Muscle layer of duodenum (tissue), 2 donors: ENCODE results near the gene OR2V1.
"Not testable (repeated sequence)": the region's sequence is repeated elsewhere in the genome, so short reads cannot be mapped to it uniquely, and the experiment has no call there.

Experiments used
- H3K27ac ChIP-seq: one replicate; pipeline ENCODE4 v1.7.0; 2013; ENCODE audit warnings: mild to moderate bottlenecking, low read length
- H3K27me3 ChIP-seq: one replicate; pipeline ENCODE4 v1.7.0; 2013; ENCODE audit warnings: low read depth, mild to moderate bottlenecking, control low read depth, low read length
- H3K36me3 ChIP-seq, 2 donors: one replicate each; pipeline ENCODE4 v1.7.0; 2013; ENCODE audit warnings: low read length in 2 of 2, control low read depth in 1 of 2, mild to moderate bottlenecking in 1 of 2; ENCODE audit not compliant: insufficient read depth in 2 of 2, control insufficient read depth in 1 of 2
- H3K4me1 ChIP-seq, 2 donors: one replicate each; pipeline ENCODE4 v1.7.0; 2013; ENCODE audit warnings: low read length in 2 of 2, mild to moderate bottlenecking in 2 of 2, control low read depth in 1 of 2, moderate library complexity in 1 of 2; ENCODE audit not compliant: insufficient read depth in 2 of 2, control insufficient read depth in 1 of 2
- H3K4me3 ChIP-seq, 2 donors: one replicate each; pipeline ENCODE4 v1.7.0; 2013; ENCODE audit warnings: low read length in 2 of 2, low read depth in 1 of 2, mild to moderate bottlenecking in 1 of 2
- H3K9me3 ChIP-seq, 2 donors: one replicate each; pipeline ENCODE4 v1.7.0; 2013; ENCODE audit warnings: low read length in 2 of 2, control low read depth in 1 of 2, mild to moderate bottlenecking in 1 of 2; ENCODE audit not compliant: control insufficient read depth in 1 of 2
- donor health status: healthy.

OR2V1 gene

DNA sequence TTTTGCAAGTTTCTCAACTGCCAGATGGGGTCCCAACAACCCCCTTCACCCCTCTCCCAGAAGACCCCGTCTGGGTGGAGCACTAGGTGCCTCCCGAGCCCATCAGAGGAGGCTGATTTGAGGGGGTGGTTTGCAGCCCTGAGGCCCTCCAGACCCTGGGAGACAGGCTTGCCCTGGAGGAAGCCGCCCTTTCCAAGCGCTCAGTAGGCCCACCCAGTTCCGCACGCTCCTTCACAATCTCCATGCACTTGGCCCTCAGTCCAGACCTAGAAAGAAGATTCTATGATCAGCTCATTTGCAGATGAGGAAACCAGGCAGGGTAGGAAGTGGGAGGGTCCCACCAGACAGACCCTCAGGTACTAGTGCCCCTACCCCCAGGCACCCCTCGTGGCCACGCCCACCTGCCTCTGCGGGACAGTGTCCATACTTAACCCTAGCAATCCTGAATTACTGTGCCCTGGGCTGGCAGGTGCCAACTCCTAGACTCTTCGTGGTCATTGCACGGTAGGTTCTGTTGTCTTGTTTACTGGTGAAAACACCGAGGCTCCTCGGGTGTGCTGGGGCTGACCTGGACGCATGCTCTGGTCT, 22.3 kb downstream of the OR2V1 start:
- Histone ChIP-seq H3K4me3 (no peak overlapping the region), H3K36me3 (no peaks in the 10 kb centered on the region), H3K9me3 (no peaks in the 10 kb centered on the region), H3K27me3 (peaks cover 25% of the 10 kb centered on the region), H3K4me1 (no peaks in the 10 kb centered on the region), H3K27ac (no peak overlapping the region)

DNA sequence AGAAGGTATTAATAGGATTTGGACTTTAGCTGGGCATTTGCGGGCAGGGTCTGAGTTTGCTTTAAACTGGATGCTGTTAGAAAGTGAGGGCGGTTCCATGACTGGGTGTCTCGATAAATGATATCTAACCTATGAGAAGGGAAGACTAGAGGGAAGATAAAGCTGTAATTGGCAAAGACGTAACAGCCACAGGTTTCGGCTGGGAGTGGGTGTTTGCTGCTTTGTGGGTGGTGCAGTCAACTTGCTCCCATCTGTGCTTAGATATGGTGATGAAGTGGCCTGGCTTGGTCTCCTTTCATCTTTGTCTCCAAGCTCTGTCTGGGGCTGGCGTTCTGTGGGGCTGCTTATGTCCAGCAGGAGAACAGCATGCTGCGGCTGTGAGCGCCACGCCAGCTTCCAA, 23.3 kb downstream of the OR2V1 start:
- Histone ChIP-seq H3K36me3 (no peaks in the 10 kb centered on the region), H3K27me3 (peaks cover 25% of the 10 kb centered on the region), H3K4me1 (no peaks in the 10 kb centered on the region), H3K4me3 (no peak overlapping the region), H3K27ac (no peak overlapping the region), H3K9me3 (no peaks in the 10 kb centered on the region)

DNA sequence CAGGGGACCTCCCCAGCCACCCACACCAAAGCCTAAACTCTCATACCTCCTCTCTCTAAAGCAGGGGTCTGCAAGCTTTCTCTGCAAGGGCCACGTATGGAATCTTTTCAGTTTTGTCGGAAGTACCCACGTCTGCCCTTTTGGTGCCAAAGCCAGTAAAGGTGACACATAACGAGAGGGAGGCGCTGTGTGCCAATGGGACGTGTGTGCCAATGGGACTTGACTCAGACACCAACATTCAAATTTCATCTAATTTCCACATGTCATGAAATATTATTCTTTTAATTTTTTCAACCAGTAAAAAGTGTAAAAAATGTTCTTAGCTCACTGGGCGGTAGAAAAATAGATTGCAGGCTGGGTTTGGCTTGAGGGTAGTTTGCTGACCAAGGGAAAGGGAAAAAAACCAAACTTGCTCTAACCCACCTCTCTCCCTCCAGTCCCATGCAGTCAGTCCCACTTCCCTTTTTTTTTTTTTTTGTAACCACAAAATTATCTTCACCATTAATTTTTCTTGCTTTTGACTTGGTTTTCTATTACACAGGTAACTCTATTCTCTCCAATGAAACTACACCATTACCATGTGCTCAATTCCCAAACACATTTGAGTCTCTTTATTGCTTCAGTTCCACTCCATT, 25.5 kb downstream of the OR2V1 start:
- Histone ChIP-seq H3K36me3 (no peaks in the 10 kb centered on the region), H3K4me3 (no peak overlapping the region), H3K9me3 (no peaks in the 10 kb centered on the region), H3K27ac (no peak overlapping the region), H3K4me1 (peaks cover 0 to 1% of the 10 kb centered on the region in 2 donors), H3K27me3 (peaks cover 25% of the 10 kb centered on the region)

DNA sequence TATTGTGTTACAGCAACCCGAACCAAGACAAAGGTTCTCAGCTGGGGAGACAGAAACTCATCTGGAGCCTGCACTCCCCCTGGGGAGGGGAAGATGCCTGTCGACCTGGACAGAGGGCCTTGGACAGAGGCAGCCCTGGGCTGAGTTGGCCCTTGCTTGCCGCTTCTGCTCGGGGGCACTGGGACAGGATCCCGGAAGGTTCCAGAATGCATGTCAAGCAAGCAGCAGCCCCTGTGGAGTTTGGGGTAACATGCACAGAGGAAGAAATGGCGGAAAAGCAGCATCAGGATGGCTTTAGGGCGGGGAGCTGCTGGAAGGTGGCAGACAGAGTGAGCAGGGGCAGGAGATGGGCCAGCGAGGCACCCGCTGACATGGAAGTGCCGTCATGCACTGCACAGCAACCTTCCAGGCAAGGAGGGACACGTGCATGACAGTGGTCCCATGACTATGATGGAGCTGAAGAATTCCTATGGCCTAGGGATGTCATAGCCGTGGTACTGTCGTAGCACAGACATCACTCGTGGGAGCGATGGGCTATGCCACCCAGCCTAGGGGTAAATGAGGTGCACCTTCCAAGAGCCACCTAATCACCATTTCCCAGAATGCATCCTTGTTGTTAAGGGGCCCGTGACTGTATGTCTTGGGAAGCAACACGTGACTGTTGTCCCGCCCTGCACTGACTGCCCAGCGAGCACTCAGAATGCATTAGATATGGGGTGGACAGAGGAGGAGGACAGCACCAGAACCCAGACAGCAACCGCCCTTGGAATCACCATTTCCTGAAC, 26.2 kb downstream of the OR2V1 start:
- H3K9me3 ChIP-seq, H3K36me3 ChIP-seq, H3K4me3 ChIP-seq, H3K27ac ChIP-seq, H3K4me1 ChIP-seq: not testable (repeated sequence)
- peaks cover 30% of the 10 kb centered on the region for H3K27me3 ChIP-seq

DNA sequence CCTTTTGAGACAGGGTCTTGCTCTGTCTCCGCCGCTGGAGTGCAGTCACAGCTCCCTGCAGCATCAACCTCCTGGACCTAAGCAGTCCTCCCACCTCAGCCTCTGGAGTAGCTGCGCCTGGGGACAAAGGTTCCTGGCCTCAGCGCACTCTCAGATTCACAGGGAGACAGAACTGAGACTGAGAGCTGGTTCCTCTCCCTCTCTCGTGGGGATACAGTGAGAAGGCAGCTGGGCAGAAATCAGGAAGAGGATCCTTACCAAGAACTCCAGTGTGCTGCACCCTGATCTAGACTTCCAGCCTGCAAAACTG, 26.8 kb downstream of the OR2V1 start:
- peaks cover 30% of the 10 kb centered on the region for H3K27me3 ChIP-seq
- H3K4me1 ChIP-seq, H3K36me3 ChIP-seq, H3K27ac ChIP-seq, H3K9me3 ChIP-seq, H3K4me3 ChIP-seq: not testable (repeated sequence)

DNA sequence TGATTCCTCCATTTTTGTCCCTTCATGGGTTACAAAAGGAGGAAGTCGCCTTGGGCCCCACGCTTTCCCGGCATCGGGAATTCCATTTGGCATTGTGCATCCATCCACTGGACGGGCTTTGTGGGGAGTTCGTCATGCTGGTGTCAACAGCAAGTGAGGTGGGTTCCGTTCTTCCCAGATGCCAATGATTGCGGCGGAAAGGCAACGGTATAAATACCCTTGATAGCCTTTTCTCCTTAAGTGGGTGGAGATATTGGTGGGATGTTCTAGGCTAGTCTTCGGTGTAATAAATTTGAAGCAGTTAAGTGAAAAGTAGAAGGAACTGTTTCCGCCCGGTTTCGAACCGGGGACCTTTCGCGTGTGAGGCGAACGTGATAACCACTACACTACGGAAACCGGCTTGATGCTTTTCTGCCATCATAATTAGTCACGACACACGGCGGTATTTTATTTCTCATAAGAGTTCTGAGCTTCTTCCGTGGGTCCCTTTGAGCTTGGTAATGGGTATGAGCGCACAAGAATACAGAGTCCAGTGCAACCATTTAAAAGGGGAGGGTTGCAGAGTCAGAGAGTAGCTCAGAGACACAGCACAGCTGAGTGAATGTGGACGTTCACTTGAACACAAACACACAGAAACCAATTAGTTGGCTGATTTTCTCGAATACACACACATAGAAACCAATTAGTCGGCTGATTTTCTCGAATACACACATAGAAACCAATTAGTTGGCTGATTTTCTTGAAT, 28.9 kb downstream of the OR2V1 start:
- H3K27me3 ChIP-seq, result peaks cover 20% of the 10 kb centered on the region
- H3K27ac ChIP-seq, H3K36me3 ChIP-seq, H3K4me3 ChIP-seq, H3K9me3 ChIP-seq, H3K4me1 ChIP-seq: not testable (repeated sequence)

DNA sequence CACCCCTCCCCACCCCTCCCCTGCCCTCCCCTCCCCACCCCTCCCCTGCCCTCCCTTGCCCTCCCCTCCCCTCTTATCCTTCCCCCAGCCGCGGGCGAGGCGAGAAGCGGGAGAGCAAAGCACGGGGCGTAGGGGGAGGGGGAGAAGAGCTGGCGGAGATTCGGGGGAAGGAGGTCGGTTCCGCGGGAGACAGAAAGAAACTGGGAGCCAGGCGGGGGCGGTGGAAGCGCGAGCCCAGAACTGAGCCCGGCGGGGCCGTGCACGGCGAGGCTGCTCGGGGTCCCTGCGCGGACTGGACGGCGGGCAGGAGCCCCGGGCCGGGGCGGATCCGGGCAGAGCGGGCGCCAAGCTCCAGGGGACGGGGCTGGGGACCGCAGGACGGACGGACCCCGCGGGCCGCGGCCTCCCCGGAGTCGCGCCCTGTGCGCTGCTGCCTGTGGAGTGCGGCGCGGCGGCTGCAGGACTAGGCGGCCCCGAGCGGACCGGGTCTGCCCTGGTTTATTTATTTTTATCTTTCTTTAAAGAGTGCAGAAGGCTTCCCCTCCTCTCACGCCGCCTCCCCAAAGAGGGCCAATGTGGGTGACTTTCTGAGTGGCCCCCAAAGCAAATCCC, 29.8 kb downstream of the OR2V1 start:
- not testable (repeated sequence) for H3K36me3 ChIP-seq, H3K4me3 ChIP-seq, H3K9me3 ChIP-seq, H3K27ac ChIP-seq, H3K4me1 ChIP-seq
- H3K27me3 ChIP-seq, result peaks cover 20% of the 10 kb centered on the region

DNA sequence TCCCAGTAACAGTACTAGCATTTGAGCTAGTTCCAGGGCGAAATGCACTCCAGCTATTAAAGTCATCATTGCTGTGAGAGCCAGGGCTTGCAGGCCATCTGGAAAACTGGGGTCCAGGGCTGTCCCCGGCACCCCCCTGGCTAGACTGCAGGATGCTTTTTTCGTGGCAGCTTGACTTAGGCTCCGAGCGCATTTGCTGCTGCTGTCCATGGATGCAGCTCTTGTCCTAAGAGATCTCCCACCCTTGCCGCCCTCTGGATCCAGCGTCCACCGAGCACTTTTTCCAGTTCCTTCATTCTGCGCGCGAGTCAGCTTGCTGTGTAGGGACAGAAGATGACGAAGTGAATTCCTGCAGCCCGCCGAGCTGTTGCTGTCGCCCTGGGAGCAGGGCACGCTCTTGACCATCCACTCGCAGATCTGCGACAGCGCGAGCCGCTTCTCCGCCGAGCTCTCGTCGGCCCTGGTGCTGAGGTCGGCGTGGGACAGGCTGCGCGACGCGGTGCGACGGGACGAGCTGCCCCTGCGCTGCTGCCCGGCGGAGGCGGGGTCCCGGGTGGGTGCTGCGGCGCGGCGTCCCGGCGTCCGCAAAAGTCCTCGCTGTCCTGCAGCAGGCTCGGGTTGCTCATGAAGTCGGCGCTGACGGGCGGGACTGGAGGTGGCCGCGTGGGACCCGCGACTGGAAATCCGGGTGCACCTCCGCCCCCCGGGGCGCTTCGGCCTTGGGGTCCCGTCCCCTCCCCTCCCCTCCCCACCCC, 30.7 kb downstream of the OR2V1 start:
- H3K27me3 ChIP-seq, result peaks cover 20% of the 10 kb centered on the region
- peaks cover 0 to 5% of the 10 kb centered on the region in 2 donors for H3K4me1 ChIP-seq
- no peaks in the 10 kb centered on the region for H3K9me3 ChIP-seq
- H3K4me3 ChIP-seq, result no peak overlapping the region
- H3K36me3 ChIP-seq, result no peaks in the 10 kb centered on the region
- H3K27ac ChIP-seq, result no peak overlapping the region

DNA sequence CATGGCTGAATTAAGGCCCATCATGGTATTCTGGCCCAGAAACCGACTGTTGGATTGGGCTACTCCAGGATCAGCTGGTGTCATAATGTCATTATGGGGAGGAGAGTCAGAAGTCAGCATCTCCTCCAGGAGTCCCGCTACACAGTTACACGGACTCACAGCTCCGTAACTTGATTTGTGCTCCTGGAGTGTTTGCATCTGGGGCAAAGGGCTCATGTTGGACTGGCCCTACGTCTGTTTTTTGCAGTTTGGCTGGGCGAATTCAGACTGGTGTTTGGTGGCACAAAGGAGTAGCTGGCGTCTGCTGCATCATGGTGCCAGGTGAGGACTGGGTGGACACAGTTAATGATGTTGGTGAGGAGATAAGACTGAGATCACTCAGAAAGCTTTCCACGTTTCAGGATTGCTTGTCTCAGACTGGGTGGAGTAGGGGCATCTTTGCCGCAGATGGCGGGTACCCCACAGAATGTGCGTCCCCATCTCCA, 31.3 kb downstream of the OR2V1 start:
- Histone ChIP-seq H3K4me3 (no peak overlapping the region), H3K27me3 (peaks cover 20% of the 10 kb centered on the region), H3K36me3 (no peaks in the 10 kb centered on the region), H3K4me1 (peaks cover 0 to 5% of the 10 kb centered on the region in 2 donors), H3K9me3 (no peaks in the 10 kb centered on the region), H3K27ac (no peak overlapping the region)

DNA sequence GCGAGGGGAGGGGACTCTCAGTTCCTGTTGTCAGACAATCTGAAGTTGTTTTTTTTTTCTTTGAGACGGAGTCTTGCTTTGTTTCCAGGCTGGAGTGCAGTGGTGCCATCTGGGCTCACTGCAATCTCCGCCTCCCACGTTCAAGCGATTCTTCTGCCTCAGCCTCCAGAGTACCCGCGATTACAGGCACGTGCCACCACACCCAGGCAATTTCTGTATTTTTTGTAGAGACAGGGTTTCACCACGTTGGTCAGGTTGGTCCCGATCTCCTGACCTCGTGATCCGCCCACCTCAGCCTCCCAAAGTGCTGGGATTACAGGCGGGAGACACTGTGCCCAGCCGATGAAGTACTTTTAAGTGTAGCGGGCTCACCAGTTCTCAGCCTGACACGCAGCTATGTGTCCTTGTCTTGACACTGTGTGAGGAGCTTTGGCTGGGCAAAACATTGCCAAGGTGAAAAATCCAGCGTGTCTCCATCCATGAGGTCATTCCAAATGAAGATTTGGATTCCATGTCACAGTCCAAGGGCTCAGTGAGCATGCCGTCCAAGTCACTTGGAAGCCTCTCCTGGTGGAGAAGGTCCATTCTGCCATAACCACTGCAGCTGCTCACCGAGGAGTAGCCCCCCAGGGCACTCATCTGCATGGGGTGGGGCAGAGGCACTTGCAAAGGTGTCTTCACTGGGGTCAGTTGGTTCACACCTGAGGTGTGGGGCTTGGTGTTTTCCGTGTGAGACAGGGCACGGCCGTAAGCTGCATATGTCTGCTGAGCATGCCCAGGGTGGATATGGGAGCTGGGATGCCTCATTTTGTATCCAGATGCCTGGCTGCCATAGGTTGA, 32.0 kb downstream of the OR2V1 start:
- Histone ChIP-seq H3K36me3 (no peaks in the 10 kb centered on the region), H3K4me3 (no peak overlapping the region), H3K9me3 (no peaks in the 10 kb centered on the region), H3K27me3 (peaks cover 16% of the 10 kb centered on the region), H3K27ac (no peak overlapping the region), H3K4me1 (peaks cover 0 to 5% of the 10 kb centered on the region in 2 donors)
